Body of pancreas (tissue), 4 donors: ENCODE results near the gene TRPM3.

Source experiments
- CTCF ChIP-seq, 7 experiments: fragments of 450-650 bp in 4 of 7; fragments of 200-600 bp in 3 of 7; sonication (generic) in 3 of 7; IDR thresholded peaks; one replicate each; pipeline ENCODE4 v1.5.1; 2016 to 2019; ENCODE audit warnings: antibody characterized with exemption in 7 of 7
- POLR2A ChIP-seq, 3 donors: fragments of 450-650 bp; IDR thresholded peaks; one replicate each; pipeline ENCODE4 v1.6.1; 2016; ENCODE audit warnings: antibody characterized with exemption in 3 of 3, mild to moderate bottlenecking in 2 of 3

- TF ChIP-seq CTCF (IDR thresholded peaks at IDR 0.05), result no peak
- TF ChIP-seq POLR2A (IDR thresholded peaks at IDR 0.05), result no peak
Measured at GRCh38 chr9:70923961-70924360, 197.5 kb downstream of the TRPM3 start.
